NK-92 treated with Interleukin-12 subunit alpha and Interleukin-12 subunit beta, amount 100 ng/mL, for 24 hours (cell line): ENCODE results near the gene TLCD4.

Experiments
- DNase-seq: peaks from one replicate; lab custom pipeline; 2025; lab: John Stamatoyannopoulos, UW

Gene TLCD4

GRCh38 chr1:95095833-95096217 is 21.3 kb upstream of the TLCD4 start:
- DNase-seq, result no peak

- no peak for DNase-seq
Measured at GRCh38 chr1:95096218-95096841, 20.8 kb upstream of the TLCD4 start.

GRCh38 chr1:95097426-95097825 is 19.7 kb upstream of the TLCD4 start:
- no peak for DNase-seq

- DNase-seq, result no peak
Measured at GRCh38 chr1:95098196-95098595, 19.0 kb upstream of the TLCD4 start.

- DNase-seq, result no peak
Measured at GRCh38 chr1:95108792-95109191, 8.4 kb upstream of the TLCD4 start.

- DNase-seq, result no peak
Measured at GRCh38 chr1:95111014-95111413, 6.1 kb upstream of the TLCD4 start.

- DNase-seq, result no peak
Measured at GRCh38 chr1:95113684-95114083, 3.5 kb upstream of the TLCD4 start.

GRCh38 chr1:95115708-95116137 is 1.4 kb upstream of the TLCD4 start:
- no peak for DNase-seq

- DNase-seq, result no peak
Measured at GRCh38 chr1:95116580-95117206, 462 bp upstream of the TLCD4 start.

GRCh38 chr1:95118067-95118499 is 928 bp downstream of the TLCD4 start:
- DNase-seq, result no peak

GRCh38 chr1:95118710-95119109 is 1.6 kb downstream of the TLCD4 start:
- DNase-seq, result no peak

- no peak for DNase-seq
Measured at GRCh38 chr1:95119273-95119672, 2.1 kb downstream of the TLCD4 start.

GRCh38 chr1:95122151-95122697 is 5.1 kb downstream of the TLCD4 start:
- DNase-seq, result no peak

GRCh38 chr1:95124342-95124741 is 7.2 kb downstream of the TLCD4 start:
- DNase-seq, result no peak

- no peak for DNase-seq
Measured at GRCh38 chr1:95126366-95126765, 9.2 kb downstream of the TLCD4 start.

- DNase-seq, result no peak
Measured at GRCh38 chr1:95126846-95127245, 9.7 kb downstream of the TLCD4 start.

- no peak for DNase-seq
Measured at GRCh38 chr1:95127380-95127779, 10.2 kb downstream of the TLCD4 start.

GRCh38 chr1:95132762-95133161 is 15.6 kb downstream of the TLCD4 start:
- DNase-seq, result no peak

GRCh38 chr1:95133687-95134086 is 16.5 kb downstream of the TLCD4 start:
- no peak for DNase-seq

- no peak for DNase-seq
Measured at GRCh38 chr1:95138223-95138622, 21.1 kb downstream of the TLCD4 start.

GRCh38 chr1:95139039-95139438 is 21.9 kb downstream of the TLCD4 start:
- no peak for DNase-seq

GRCh38 chr1:95140791-95141190 is 23.6 kb downstream of the TLCD4 start:
- no peak for DNase-seq

GRCh38 chr1:95145493-95145892 is 28.3 kb downstream of the TLCD4 start:
- no peak for DNase-seq

GRCh38 chr1:95146637-95147036 is 29.5 kb downstream of the TLCD4 start:
- no peak for DNase-seq
